Osteocyte (in vitro differentiated cells): Measurements from ENCODE around the gene FOXJ1. TPM values are rescaled to one million over a fixed set of nuclear protein-coding genes. Genes with fewer than 3 reads are reported as not detected.
A peak's percentile ranks its signal among the peaks of the same experiment; 100 is the strongest.

ENCODE experiments used
- DNase-seq: peaks from one replicate; pipeline ENCODE4 v3.0.0; 2021; ENCODE audit warnings: mixed read lengths; ENCODE audit not compliant: unreplicated experiment; ENCODE audit errors: extremely low spot score
- H3K27ac Mint-ChIP-seq: one replicate; pipeline ENCODE4 v1.8.0; 2021; ENCODE audit warnings: mild to moderate bottlenecking, mixed read lengths; ENCODE audit not compliant: unreplicated experiment
- H3K27me3 Mint-ChIP-seq: one replicate; pipeline ENCODE4 v1.8.0; 2021; ENCODE audit warnings: mixed read lengths; ENCODE audit not compliant: unreplicated experiment
- H3K36me3 Mint-ChIP-seq: one replicate; pipeline ENCODE4 v1.8.0; 2021; ENCODE audit warnings: mixed read lengths; ENCODE audit not compliant: unreplicated experiment
- H3K4me1 Mint-ChIP-seq: one replicate; pipeline ENCODE4 v1.8.0; 2021; ENCODE audit warnings: mixed read lengths; ENCODE audit not compliant: unreplicated experiment
- H3K4me3 Mint-ChIP-seq: one replicate; pipeline ENCODE4 v1.8.0; 2021; ENCODE audit warnings: mild to moderate bottlenecking, moderate library complexity, mixed read lengths; ENCODE audit not compliant: unreplicated experiment
- H3K9me3 Mint-ChIP-seq: one replicate; pipeline ENCODE4 v1.8.0; 2021; ENCODE audit warnings: mixed read lengths; ENCODE audit not compliant: unreplicated experiment
- total RNA-seq: library from RNA; stranded (reverse); gene quantifications from 2 replicates; pipeline ENCODE4 v1.2.1, GENCODE V29; 2021
- TF ChIP-seq, protein P1 (sequence below): fragments of 200-600 bp; sonication (generic); IDR thresholded peaks from 2 replicates; pipeline ENCODE4 v1.5.0; 2021; ENCODE audit warnings: antibody characterized with exemption, mild to moderate bottlenecking, moderate library complexity

Gene FOXJ1
- total RNA-seq, 1 donor from 2014 or later, result 0.13 TPM

DNA sequence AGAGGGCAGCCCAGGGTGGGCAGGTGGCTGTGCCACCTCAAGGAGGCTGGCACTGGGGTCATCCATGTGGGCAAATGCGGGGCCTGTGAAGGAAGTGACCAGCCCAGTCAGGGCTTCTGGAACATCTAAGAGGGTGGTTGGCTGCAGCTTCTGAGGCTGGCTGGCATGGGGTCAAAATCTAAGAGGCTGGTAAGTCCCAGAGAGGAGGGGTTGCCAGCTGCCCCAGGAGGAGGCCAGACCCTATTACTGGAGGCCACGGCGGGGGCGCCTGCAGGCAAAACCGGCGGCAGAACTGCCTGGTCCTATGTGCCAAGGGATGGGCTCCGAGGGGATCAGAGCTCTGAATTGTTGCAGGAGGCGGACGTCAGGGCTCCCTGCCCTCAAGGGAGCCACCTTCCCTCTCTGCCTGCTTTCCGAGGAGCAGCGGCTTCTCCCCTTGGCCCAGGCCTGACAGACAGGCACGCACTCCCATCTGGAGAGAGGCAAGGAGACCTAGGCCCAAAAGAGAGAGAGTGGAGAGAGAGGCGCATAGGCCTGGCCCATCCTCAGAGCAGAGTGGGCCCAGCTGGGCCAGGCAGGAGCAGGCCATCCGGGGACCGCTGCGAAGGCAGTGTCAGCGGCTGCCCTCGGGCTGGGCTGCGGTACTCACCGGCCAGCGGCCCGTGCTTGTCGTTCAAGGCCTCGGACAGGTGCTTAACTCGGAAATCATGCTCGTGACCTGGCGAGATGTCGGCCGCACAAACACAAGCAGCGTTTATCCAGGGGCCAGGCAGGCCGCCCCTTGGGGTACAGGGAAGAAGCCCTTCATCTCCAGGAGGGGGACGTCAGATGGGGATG, 51.1 kb downstream of the FOXJ1 start:
- TF ChIP-seq, protein P1, sequence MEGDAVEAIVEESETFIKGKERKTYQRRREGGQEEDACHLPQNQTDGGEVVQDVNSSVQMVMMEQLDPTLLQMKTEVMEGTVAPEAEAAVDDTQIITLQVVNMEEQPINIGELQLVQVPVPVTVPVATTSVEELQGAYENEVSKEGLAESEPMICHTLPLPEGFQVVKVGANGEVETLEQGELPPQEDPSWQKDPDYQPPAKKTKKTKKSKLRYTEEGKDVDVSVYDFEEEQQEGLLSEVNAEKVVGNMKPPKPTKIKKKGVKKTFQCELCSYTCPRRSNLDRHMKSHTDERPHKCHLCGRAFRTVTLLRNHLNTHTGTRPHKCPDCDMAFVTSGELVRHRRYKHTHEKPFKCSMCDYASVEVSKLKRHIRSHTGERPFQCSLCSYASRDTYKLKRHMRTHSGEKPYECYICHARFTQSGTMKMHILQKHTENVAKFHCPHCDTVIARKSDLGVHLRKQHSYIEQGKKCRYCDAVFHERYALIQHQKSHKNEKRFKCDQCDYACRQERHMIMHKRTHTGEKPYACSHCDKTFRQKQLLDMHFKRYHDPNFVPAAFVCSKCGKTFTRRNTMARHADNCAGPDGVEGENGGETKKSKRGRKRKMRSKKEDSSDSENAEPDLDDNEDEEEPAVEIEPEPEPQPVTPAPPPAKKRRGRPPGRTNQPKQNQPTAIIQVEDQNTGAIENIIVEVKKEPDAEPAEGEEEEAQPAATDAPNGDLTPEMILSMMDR, result no peak
- Mint-ChIP-seq H3K36me3 (peaks cover 36% of the 10 kb centered on the region), H3K9me3 (no peaks in the 10 kb centered on the region), H3K27me3 (no peaks in the 10 kb centered on the region), H3K4me3 (no peak overlapping the region), H3K27ac (no peak overlapping the region), H3K4me1 (no peaks in the 10 kb centered on the region)
- peak; percentile 85 for DNase-seq

DNA sequence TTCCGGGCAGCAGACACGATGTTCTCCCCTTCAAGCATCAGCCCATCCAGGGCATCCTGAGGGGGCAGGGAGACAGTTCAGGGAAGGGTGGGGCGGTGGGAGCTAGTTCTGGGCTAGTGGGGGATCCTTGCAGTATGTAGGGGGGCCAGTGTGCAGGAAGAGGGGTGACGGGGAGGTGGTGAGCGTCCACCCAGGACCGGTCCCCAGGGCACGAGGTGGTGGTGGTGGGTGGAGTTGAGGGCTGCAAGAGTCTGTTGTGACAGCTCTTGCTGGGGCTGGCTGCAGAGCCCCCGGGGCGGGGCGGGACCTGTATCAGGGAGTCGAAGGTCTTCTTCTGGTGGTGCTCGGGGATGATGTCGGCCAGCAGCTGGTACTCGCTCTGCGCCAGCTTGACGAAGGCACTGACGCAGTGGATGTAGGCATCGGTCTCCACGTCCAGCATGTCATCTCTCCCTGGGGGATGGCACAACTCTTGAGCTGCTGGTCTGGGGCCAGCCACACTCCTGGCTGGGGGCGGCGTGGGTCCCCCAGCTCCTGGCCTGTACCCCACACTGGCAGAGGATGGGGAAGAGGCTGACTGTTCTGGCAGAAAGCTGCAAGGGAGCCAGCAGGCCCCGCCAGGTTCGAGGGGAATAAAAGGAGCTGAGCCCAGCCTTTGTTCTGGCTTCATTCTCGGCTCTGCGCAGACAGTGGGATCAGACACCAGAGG, 52.0 kb downstream of the FOXJ1 start:
- peaks cover 36% of the 10 kb centered on the region for H3K36me3 Mint-ChIP-seq
- no peak overlapping the region for H3K27ac Mint-ChIP-seq
- H3K27me3 Mint-ChIP-seq, result no peaks in the 10 kb centered on the region
- TF ChIP-seq, protein P1, result no peak
- no peak overlapping the region for H3K4me3 Mint-ChIP-seq
- no peaks in the 10 kb centered on the region for H3K4me1 Mint-ChIP-seq
- no peaks in the 10 kb centered on the region for H3K9me3 Mint-ChIP-seq
- DNase-seq, result no peak

DNA sequence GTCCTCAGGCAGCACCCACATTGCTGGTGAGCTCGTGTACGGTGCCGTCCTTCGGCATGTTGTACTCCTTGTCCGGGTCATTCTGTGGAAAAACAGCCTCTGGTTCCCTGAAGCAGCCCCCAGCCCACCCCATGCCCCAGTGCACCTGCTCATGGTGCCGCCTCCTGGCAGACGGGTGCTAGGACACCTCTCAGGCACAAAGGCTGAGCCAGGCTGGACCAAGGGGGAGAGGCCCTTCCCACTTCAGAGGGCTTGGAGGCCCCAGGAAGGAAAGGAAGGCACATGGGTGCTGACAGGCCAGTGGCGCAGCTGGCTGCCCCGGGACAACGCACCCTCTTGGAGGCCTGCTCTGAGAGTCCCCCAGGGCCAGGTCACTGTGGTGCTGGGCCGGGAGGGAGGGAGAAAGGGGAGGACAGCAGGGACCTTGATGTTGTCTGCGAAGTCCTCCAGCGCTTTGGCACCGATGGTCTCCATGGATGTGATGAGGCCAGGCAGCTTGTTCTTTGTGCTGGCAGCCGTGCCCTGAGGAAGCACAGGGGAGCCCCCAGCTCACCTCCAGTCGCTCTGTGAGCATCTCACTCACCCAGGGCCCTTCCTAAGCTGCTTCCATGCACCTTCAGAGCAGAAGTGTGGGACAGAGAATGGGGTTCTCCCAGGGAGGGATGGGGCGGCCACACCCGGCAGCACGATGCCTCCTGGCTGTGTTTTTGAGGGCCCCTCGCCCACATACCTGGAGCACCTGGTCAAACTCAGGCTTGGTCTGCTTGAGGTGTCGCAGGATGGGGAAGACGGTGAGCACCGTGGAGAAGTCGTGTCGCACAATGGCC, 52.8 kb downstream of the FOXJ1 start:
- DNase-seq, result no peak
- Mint-ChIP-seq H3K36me3 (peaks cover 32% of the 10 kb centered on the region), H3K27me3 (no peaks in the 10 kb centered on the region), H3K27ac (no peak overlapping the region), H3K4me1 (no peaks in the 10 kb centered on the region), H3K9me3 (no peaks in the 10 kb centered on the region), H3K4me3 (no peak overlapping the region)
- TF ChIP-seq, protein P1, result no peak

DNA sequence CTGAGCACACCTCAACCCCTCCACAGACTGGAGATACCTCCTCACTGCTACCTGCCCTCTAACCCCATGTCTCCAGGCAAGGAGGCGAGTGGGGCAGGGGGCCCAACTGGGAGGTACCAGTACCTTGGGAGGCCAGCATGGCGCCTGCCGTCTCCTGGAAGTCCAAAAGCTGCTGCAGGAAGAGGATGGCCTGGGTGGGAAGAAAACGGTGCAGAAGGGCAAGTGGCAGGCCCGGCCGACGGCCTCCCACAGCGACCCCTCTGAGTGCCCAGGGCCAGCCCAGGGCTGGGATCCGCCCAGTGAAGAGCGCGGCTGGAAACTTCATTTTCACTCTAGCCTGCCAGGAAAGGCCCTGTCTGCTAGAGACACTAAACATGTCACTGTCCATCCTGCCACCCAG, 53.5 kb downstream of the FOXJ1 start:
- no peaks in the 10 kb centered on the region for H3K27me3 Mint-ChIP-seq
- peaks cover 2% of the 10 kb centered on the region for H3K4me1 Mint-ChIP-seq
- TF ChIP-seq, protein P1, result no peak
- no peak overlapping the region for H3K27ac Mint-ChIP-seq
- no peaks in the 10 kb centered on the region for H3K9me3 Mint-ChIP-seq
- peaks cover 34% of the 10 kb centered on the region for H3K36me3 Mint-ChIP-seq
- no peak for DNase-seq
- no peak overlapping the region for H3K4me3 Mint-ChIP-seq
